HG03066 (cell line): ENCODE measurements around the gene ANKFY1.
"Not testable (repeated sequence)": the region's sequence is repeated elsewhere in the genome, so short reads cannot be mapped to it uniquely, and the experiment has no call there.

Experiments used
- ATAC-seq: cut with Tn5 transposase; IDR thresholded peaks from one replicate; pipeline ENCODE4 v1.9.1; 2021; ENCODE audit warnings: low read depth; ENCODE audit not compliant: unreplicated experiment

ANKFY1 gene

DNA sequence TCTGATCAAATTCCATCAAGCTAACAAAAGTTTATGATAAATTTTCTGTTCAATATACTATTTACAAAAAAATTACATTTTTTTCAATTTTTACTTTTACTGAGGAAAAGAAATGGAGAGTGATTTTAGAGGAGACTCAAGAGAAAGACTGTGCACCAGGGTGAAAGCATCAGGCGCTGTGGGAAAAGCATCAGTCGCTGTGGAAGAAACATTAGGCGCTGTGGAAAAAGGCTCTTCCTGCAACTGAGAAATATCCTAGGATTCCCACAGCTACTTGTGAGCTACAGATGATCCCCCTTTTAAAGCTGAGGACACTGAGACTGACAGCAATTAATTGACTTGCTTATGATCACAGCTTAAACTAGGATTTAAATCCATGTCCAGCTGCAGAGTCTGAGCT lies 4.9 kb downstream of the ANKFY1 start:
- no peak for ATAC-seq

GRCh38 chr17:4256952-4257351 lies 6.8 kb downstream of the ANKFY1 start:
- ATAC-seq, result no peak

GRCh38 chr17:4255271-4255670 lies 8.5 kb downstream of the ANKFY1 start:
- not testable (repeated sequence) for ATAC-seq

GRCh38 chr17:4250887-4251286 lies 12.9 kb downstream of the ANKFY1 start:
- ATAC-seq, result no peak

GRCh38 chr17:4249452-4250029 lies 14.2 kb downstream of the ANKFY1 start:
- ATAC-seq, result no peak

DNA sequence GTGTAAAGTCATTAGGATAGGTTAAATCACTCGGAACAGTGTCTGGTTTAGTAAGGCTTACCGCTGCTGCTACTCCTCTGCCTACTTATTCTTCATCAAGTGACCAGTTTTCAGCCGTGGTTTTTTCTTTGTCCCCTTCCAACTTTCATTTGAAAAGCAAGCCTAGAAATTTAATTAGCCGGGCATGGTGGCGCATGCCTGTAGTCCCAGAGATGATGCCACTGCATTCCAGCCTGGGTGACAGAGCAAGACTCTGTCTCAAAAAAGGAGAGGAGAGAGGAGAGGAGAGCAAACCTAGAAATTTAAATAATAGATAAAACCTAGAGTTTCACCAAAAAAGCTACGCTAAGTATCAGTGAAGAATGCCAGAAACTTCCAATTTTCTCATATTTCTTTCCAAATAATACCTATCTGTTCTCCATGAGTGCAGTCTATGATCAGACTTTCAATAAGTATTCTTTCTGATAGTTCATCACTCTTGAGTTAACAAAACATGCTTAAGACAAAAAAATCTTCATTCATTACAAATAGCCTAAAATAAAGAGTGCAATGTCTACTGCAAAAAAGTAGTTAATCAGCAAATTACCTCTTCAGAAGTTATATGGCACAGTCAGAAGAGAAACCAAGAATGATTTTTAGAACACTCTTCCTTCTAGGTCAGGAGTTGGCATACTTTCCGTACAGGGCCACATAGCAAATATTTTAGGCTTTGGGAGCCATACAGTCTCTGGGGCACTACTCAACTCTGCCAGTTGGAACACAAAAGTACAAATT lies 15.1 kb downstream of the ANKFY1 start:
- no peak for ATAC-seq

- no peak for ATAC-seq
Measured at GRCh38 chr17:4247971-4248388, 15.8 kb downstream of the ANKFY1 start.

DNA sequence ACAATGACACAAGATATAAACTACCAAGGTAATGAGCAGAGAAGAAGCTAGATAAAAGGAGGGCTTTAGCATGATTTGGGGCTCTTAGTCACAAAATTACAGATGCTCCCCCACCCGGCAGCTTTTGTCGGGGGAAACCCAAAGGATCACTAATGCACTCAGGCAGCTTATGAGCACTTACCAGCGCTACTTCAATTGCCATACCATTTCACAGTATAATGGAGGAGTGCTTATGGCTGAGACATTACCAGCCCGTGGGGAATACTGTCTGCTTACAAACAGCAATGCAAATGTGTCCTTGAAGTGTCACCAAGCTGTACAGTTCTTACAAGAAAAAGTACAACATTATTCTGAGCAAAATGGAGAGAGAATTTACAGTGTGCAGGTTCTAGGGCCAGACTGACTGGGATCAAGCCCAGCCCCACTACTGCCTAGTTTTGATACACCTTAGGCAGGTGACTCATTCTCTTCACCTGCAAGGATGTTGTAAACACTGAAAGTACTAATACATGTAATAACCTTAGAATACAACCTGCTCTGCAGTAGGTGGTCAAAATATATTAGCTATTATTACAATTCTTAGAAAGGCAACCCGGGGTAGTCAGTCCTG lies 16.3 kb downstream of the ANKFY1 start:
- ATAC-seq, result no peak

GRCh38 chr17:4246674-4247073 lies 17.1 kb downstream of the ANKFY1 start:
- ATAC-seq, result no peak

GRCh38 chr17:4241535-4241934 lies 22.2 kb downstream of the ANKFY1 start:
- no peak for ATAC-seq

DNA sequence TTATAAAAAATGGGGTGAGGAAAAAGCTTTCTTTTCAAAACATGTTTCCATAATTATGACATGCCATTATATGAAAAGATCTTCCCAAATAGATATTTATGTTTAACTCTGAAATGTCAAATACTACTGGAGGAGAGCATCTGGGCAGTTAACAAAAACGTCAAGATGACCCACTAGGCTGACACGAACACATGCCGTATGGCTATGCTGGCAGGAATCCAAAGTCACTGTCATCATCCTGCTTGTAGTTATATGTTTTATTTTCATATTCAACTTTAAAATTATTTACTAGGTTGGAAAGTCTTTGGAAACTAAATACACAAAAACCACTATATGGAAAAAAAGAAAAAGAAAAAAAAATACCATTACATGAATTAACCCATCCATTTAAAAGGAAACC lies 27.3 kb downstream of the ANKFY1 start:
- no peak for ATAC-seq

GRCh38 chr17:4235372-4236279 lies 28.2 kb downstream of the ANKFY1 start:
- no peak for ATAC-seq

DNA sequence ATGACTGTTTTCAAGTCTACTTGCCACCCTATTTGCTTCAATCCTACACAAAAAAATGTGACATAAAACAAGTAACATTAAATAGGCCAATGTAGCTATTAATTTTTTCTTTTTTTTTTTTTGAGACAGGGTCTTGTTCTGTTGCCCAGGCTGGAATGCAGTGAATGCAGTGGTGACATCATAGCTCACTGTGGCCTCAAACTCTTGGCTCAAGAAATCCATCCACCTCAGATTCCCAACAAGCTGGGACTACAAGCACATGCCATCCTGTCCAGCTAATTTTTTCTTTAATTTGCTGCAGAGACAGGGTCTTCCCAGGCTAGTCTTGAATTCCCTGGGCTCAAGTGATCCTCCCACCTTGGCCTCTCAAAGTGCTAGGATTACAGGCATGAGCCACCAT lies 29.4 kb downstream of the ANKFY1 start:
- no peak for ATAC-seq

- no peak for ATAC-seq
Measured at GRCh38 chr17:4233668-4234258, 30.0 kb downstream of the ANKFY1 start.

DNA sequence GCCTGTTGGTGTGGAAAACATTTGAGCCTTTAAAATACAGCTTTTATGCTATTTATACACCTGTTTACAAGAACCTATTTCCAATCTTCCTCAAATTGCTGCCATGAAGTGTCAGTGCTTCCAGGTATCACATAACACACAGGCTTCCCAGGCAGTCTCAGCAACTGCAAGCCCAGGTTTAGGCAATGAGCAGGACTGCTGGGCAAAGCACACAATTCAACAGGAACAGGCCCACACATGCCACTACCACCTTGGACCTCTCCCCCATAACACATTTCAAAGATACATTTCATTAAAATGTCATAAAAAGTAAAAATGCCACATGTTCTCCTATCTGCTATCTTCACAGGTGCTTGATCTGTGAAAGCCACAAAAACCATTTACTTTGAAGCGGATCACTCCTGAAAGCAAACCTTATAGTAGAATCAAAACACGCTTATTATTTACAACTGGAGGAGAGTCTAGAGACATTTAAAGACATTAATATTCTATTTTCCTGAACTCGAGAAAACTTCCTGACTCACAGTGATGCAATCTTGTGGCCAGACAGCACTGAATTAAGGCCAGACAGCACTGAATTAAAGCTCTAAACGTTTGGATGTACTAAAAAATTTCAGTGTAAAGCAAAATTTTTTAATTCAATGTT lies 31.5 kb downstream of the ANKFY1 start:
- no peak for ATAC-seq

- ATAC-seq, result no peak
Measured at GRCh38 chr17:4229627-4230541, 33.9 kb downstream of the ANKFY1 start.

GRCh38 chr17:4221899-4222659 lies 41.7 kb downstream of the ANKFY1 start:
- ATAC-seq, result no peak

DNA sequence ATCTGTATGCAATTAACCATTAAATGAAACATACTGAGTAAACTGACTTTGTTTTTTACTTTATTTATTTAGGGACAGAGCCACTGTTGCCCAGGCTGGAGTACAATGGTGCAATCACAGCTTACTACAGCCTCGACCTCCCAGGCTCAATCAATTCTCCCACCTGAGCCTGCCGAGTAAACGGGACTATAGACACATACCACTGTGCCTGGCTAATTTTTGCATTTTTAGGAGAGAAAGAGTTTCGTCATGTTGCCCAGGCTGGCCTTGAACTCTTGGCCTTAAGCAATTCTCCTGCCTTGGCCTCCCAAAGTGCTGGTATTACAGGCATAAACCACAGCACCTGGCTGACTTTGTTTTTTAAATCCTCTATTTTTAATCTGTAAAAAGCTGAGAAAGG lies 42.6 kb downstream of the ANKFY1 start:
- no peak for ATAC-seq
